ENCODE measurements around the gene IL6R.
A peak's percentile ranks its signal among the peaks of the same experiment; 100 is the strongest.

The IL6R gene

GRCh38 chr1:154446292-154446691 is 41.1 kb downstream of the IL6R start:
- Histone ChIP-seq H3K4me3 (no peak overlapping the region), H3K9me3 (no peaks in the 10 kb centered on the region), H3K27ac (no peak overlapping the region), H3K36me3 (no peaks in the 10 kb centered on the region), H4K20me1 (no peaks in the 10 kb centered on the region), H3K4me1 (peaks cover 28% of the 10 kb centered on the region), H3K9ac (no peak overlapping the region), H3K27me3 (no peaks in the 10 kb centered on the region), H3K4me2 (no peak overlapping the region)
- TF ChIP-seq Cebpa-rat (IDR thresholded peaks at IDR 0.05) = no peak

DNA sequence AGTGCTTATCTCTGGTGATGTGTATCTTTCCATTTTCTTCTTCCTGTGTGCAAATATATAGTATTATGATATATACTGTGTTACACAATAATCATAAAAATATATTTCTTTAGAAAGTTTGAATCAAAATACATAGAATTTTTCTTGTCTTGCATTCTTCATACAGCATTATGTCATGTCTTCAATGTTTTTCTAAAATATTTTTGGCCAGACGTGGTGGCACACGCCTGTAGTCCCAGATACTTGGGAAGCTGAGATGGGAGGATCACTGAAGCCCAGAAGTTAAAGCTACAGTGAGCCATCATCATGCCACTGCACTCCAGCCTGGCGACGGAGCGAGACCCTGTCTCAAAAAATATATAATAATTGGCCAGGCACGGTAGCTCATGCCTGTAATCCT is 41.6 kb downstream of the IL6R start:
- Histone ChIP-seq H3K9me3 (no peaks in the 10 kb centered on the region), H3K27me3 (no peaks in the 10 kb centered on the region), H4K20me1 (no peaks in the 10 kb centered on the region), H3K4me2 (no peak overlapping the region), H3K9ac (no peak overlapping the region), H3K27ac (no peak overlapping the region), H3K4me3 (no peak overlapping the region), H3K4me1 (peaks cover 23% of the 10 kb centered on the region), H3K36me3 (no peaks in the 10 kb centered on the region)
- no peak for TF ChIP-seq Cebpa-rat (IDR thresholded peaks at IDR 0.05)

GRCh38 chr1:154448331-154448811 is 43.2 kb downstream of the IL6R start:
- no peak for TF ChIP-seq Cebpa-rat (IDR thresholded peaks at IDR 0.05)
- Histone ChIP-seq H3K4me2 (peak overlapping the region; percentile 17), H3K9me3 (no peaks in the 10 kb centered on the region), H3K4me1 (peaks cover 20% of the 10 kb centered on the region), H4K20me1 (no peaks in the 10 kb centered on the region), H3K27me3 (no peaks in the 10 kb centered on the region), H3K9ac (no peak overlapping the region), H3K4me3 (no peak overlapping the region), H3K27ac (no peak overlapping the region), H3K36me3 (no peaks in the 10 kb centered on the region)

GRCh38 chr1:154453161-154453560 is 48.0 kb downstream of the IL6R start:
- peak overlapping the region; percentile 56 for H3K4me2 ChIP-seq
- H3K9ac ChIP-seq = no peak overlapping the region
- H3K9me3 ChIP-seq = no peaks in the 10 kb centered on the region
- TF ChIP-seq Cebpa-rat (IDR thresholded peaks at IDR 0.05) = no peak
- H3K36me3 ChIP-seq = no peaks in the 10 kb centered on the region
- H3K27me3 ChIP-seq = no peaks in the 10 kb centered on the region
- H3K4me1 ChIP-seq = peaks cover 26% of the 10 kb centered on the region
- H3K27ac ChIP-seq = no peak overlapping the region
- no peaks in the 10 kb centered on the region for H4K20me1 ChIP-seq
- H3K4me3 ChIP-seq = no peak overlapping the region

DNA sequence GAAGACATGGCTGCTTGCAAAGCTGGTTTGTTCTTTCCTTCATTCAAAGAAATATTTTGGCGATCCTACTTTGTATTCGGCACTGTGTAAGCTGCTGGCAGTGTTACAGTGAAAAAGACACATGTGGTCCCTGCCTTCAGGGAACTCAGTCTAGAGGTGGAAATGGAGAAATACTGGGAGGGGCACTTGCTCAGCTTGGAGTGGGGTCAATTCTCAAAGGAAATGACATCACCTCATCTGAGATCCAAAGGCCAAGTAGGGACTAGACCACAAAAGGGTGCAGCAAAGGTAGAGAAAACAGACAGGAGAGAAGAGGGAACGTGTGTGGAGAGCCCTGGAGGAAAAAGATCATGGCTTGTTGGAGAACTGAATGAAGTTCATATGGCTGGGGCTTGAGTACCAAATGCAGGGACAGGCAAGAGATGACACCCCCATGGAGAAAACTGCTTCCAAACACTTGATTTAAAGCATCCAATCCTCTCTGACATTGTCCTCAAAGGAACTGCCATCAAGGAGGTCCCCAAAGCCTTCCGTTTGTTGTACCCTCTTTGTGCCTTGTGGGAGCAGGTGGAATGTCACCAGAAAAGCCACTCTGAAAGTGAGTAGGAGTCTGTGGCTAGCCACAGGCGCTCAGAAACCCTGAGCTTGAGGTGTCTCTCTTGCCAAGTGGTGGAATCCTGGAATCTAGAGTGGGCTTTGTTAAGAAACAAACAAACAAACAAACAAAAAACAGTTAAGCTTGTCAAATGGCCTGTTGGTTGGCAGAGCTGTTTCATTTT is 48.6 kb downstream of the IL6R start:
- no peaks in the 10 kb centered on the region for H4K20me1 ChIP-seq
- peaks cover 20% of the 10 kb centered on the region for H3K4me1 ChIP-seq
- H3K36me3 ChIP-seq = no peaks in the 10 kb centered on the region
- H3K27me3 ChIP-seq = no peaks in the 10 kb centered on the region
- H3K27ac ChIP-seq = no peak overlapping the region
- no peaks in the 10 kb centered on the region for H3K9me3 ChIP-seq
- no peak overlapping the region for H3K9ac ChIP-seq
- H3K4me2 ChIP-seq = peak overlapping the region; percentile 56
- TF ChIP-seq Cebpa-rat (IDR thresholded peaks at IDR 0.05) = no peak
- no peak overlapping the region for H3K4me3 ChIP-seq

- H4K20me1 ChIP-seq = no peaks in the 10 kb centered on the region
- H3K27ac ChIP-seq = no peak overlapping the region
- H3K36me3 ChIP-seq = no peaks in the 10 kb centered on the region
- H3K4me3 ChIP-seq = no peak overlapping the region
- H3K9ac ChIP-seq = no peak overlapping the region
- no peak for TF ChIP-seq Cebpa-rat (IDR thresholded peaks at IDR 0.05)
- H3K27me3 ChIP-seq = no peaks in the 10 kb centered on the region
- peaks cover 19% of the 10 kb centered on the region for H3K4me1 ChIP-seq
- H3K9me3 ChIP-seq = no peaks in the 10 kb centered on the region
- peak overlapping the region; percentile 56 for H3K4me2 ChIP-seq
Observed at GRCh38 chr1:154454386-154455120, 49.4 kb downstream of the IL6R start.

DNA sequence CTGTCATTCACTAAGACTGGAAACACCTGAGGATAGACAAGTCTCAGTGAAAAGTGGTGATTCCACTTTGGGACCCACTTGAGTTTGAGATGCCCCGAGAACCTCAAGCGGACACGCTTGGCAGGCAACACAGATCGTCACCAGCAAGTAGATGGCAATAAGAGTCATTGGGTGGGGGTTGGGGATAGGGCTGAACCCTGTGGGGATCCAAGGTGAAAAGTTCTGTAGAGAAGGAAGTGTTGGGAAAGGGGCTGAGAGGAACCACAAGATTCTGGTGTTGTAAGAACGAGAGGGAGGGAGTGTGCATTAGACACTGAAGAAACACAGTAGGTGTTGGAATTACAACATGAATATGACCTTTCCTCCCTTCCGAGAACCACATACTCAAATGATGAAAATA is 51.5 kb downstream of the IL6R start:
- no peak overlapping the region for H3K27ac ChIP-seq
- TF ChIP-seq Cebpa-rat (IDR thresholded peaks at IDR 0.05) = no peak
- no peaks in the 10 kb centered on the region for H3K36me3 ChIP-seq
- no peaks in the 10 kb centered on the region for H3K27me3 ChIP-seq
- no peaks in the 10 kb centered on the region for H4K20me1 ChIP-seq
- H3K9ac ChIP-seq = no peak overlapping the region
- H3K9me3 ChIP-seq = no peaks in the 10 kb centered on the region
- H3K4me2 ChIP-seq = no peak overlapping the region
- H3K4me1 ChIP-seq = peaks cover 19% of the 10 kb centered on the region
- H3K4me3 ChIP-seq = no peak overlapping the region

DNA sequence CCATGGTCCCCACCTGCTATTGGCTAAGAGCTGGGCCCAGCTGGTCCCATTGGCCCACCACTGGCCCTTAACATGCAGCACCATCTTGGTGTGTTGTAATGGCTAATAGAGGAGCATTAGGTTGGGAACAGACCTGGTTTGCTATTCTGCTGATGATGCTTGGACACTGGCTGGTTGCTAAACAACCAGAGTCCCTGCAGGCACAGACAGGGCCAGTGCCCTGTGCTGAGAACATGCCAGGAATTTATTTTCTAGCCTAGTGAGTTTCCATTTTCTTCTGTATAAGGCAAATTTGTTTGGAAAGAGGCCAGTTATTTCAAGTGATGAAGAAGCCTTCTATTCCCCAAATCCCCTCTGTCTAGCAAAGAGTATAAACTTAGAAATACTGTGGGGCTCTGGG is 53.9 kb downstream of the IL6R start:
- H3K9me3 ChIP-seq = no peaks in the 10 kb centered on the region
- no peak for TF ChIP-seq Cebpa-rat (IDR thresholded peaks at IDR 0.05)
- H3K27me3 ChIP-seq = no peaks in the 10 kb centered on the region
- peaks cover 18% of the 10 kb centered on the region for H3K4me1 ChIP-seq
- no peak overlapping the region for H3K4me2 ChIP-seq
- no peak overlapping the region for H3K27ac ChIP-seq
- H3K36me3 ChIP-seq = no peaks in the 10 kb centered on the region
- H3K4me3 ChIP-seq = no peak overlapping the region
- no peaks in the 10 kb centered on the region for H4K20me1 ChIP-seq
- no peak overlapping the region for H3K9ac ChIP-seq

DNA sequence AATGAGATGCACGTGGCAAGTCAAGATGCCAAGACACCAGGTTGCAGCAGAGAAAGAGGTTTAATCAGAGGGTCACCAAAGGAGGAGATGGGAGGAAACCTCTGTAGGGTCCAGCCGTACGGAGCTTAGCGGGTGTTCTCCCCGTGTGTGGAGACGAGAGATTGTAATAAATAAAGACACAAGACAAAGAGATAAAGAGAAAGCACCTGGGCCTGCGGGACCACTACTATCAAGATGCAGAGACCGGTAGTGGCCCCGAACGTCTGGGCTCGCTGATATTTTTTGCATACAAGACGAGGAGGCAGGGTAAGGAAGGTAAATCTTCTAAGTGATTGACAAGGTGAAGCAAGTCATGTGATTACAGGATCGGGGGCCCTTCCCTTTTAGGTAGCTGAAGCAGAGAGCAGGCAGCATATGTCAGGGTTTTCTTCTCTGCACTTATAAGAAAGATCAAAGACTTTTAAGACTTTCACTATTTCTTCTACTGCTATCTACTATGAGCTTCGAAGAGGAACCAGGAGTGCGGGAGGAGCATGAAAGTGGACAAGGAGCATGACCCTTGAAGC is 55.6 kb downstream of the IL6R start:
- Histone ChIP-seq H3K27me3 (no peaks in the 10 kb centered on the region), H3K9me3 (no peaks in the 10 kb centered on the region), H3K4me1 (peaks cover 10% of the 10 kb centered on the region)

GRCh38 chr1:154463512-154463990 is 58.4 kb downstream of the IL6R start:
- peaks cover 19% of the 10 kb centered on the region for H3K4me1 ChIP-seq
- H3K9ac ChIP-seq = no peak overlapping the region
- H3K27ac ChIP-seq = no peak overlapping the region
- H3K27me3 ChIP-seq = no peaks in the 10 kb centered on the region
- no peaks in the 10 kb centered on the region for H4K20me1 ChIP-seq
- H3K4me2 ChIP-seq = peak overlapping the region; percentile 29
- H3K9me3 ChIP-seq = no peaks in the 10 kb centered on the region
- no peak for TF ChIP-seq Cebpa-rat (IDR thresholded peaks at IDR 0.05)
- H3K4me3 ChIP-seq = no peak overlapping the region
- H3K36me3 ChIP-seq = no peaks in the 10 kb centered on the region

More for the DNA sequence above, 55.6 kb downstream of the IL6R start:
- no peak for TF ChIP-seq Cebpa-rat (IDR thresholded peaks at IDR 0.05)
- H3K9ac ChIP-seq = no peak overlapping the region
- no peaks in the 10 kb centered on the region for H3K36me3 ChIP-seq
- H3K4me3 ChIP-seq = no peak overlapping the region
- no peak overlapping the region for H3K4me2 ChIP-seq
- no peak overlapping the region for H3K27ac ChIP-seq
- H4K20me1 ChIP-seq = no peaks in the 10 kb centered on the region

Data from BLaER1 (cell line).